Fibroblast of lung (primary cell): ENCODE data around the gene WNT3A. TPM values are rescaled to one million over a fixed set of nuclear protein-coding genes. Genes with fewer than 3 reads are reported as not detected.

Experiments used
- DNase-seq, 2 donors: peaks; one replicate each; pipeline versions ENCODE4 v3.0.0 to v3.0.0-alpha.2; 2010; ENCODE audit warnings: low read depth in 2 of 2
- H2AFZ ChIP-seq: 2 replicates; pipeline ENCODE4 v1.5.1; 2012; ENCODE audit warnings: low read length, control low read depth, inconsistent platforms
- H3K27ac ChIP-seq: 2 replicates; pipeline ENCODE4 v1.5.1; 2011; ENCODE audit warnings: low read length, control low read depth; ENCODE audit not compliant: insufficient read depth
- H3K27me3 ChIP-seq: 2 replicates; pipeline ENCODE4 v1.5.1; 2011; ENCODE audit warnings: mild to moderate bottlenecking, low read length; ENCODE audit not compliant: control insufficient read depth, insufficient read depth
- H3K36me3 ChIP-seq: 2 replicates; pipeline ENCODE4 v1.5.1; 2011; ENCODE audit warnings: low read length; ENCODE audit not compliant: control insufficient read depth, insufficient read depth
- H3K4me1 ChIP-seq: 2 replicates; pipeline ENCODE4 v1.5.1; 2011; ENCODE audit warnings: low read length; ENCODE audit not compliant: control insufficient read depth, insufficient read depth; ENCODE audit errors: extremely low read depth
- H3K4me2 ChIP-seq: 2 replicates; pipeline ENCODE4 v1.5.1; 2011; ENCODE audit warnings: low read length, control low read depth; ENCODE audit not compliant: insufficient read depth; ENCODE audit errors: extremely low read depth
- H3K4me3 ChIP-seq, 4 experiments: fragments of 200-600 bp in 1 of 4; sonication (generic) in 1 of 4; replicated peaks in 1 of 4; 2 replicates each; pipeline ENCODE4 v1.5.1; 2011 to 2016; ENCODE audit warnings: low read length in 4 of 4, low read depth in 3 of 4, mild to moderate bottlenecking in 3 of 4, control low read depth in 2 of 4, inconsistent platforms in 1 of 4, mixed read lengths in 1 of 4; ENCODE audit not compliant: insufficient read depth in 1 of 4; ENCODE audit errors: control extremely low read depth in 1 of 4
- H3K79me2 ChIP-seq: 2 replicates; pipeline ENCODE4 v1.5.1; 2012; ENCODE audit warnings: mild to moderate bottlenecking, low read length, inconsistent platforms; ENCODE audit not compliant: control insufficient read depth, insufficient read depth
- H3K9ac ChIP-seq: 2 replicates; pipeline ENCODE4 v1.5.1; 2011; ENCODE audit warnings: mild to moderate bottlenecking, low read length, control low read depth; ENCODE audit not compliant: insufficient read depth
- H3K9me3 ChIP-seq: 2 replicates; pipeline ENCODE4 v1.5.1; 2012; ENCODE audit warnings: low read depth, low read length; ENCODE audit not compliant: control insufficient read depth, insufficient read depth
- H4K20me1 ChIP-seq: 2 replicates; pipeline ENCODE4 v1.5.1; 2011; ENCODE audit warnings: low read length; ENCODE audit not compliant: control insufficient read depth, insufficient read depth; ENCODE audit errors: extremely low read depth
- CTCF ChIP-seq, 2 donors: IDR thresholded peaks in 1 of 2; conservative IDR thresholded peaks in 1 of 2; 1 replicate in 1 of 2; 2 replicates in 1 of 2; pipeline ENCODE4 v1.5.1; 2011 to 2012; ENCODE audit warnings: low read length in 2 of 2, control low read depth in 1 of 2, inconsistent platforms in 1 of 2, low read depth in 1 of 2, mild to moderate bottlenecking in 1 of 2
- EZH2 ChIP-seq: IDR thresholded peaks from 2 replicates; pipeline ENCODE4 v1.5.1; 2012; ENCODE audit warnings: low read length, control low read depth, mild to moderate bottlenecking; ENCODE audit errors: missing control alignments
- polyA plus RNA-seq, 2 donors: library from polyadenylated mRNA; depleted of rRNA in 1 of 2; stranded (reverse) in 1 of 2; unstranded in 1 of 2; fragments of >200 nt; gene quantifications; 2 replicates each; pipeline ENCODE4 v1.2.1, GENCODE V29; 2011 to 2012; ENCODE audit warnings: missing spikeins in 1 of 2
- total RNA-seq: library from RNA; depleted of rRNA; stranded (reverse); fragments of >200 nt; gene quantifications from 2 replicates; pipeline ENCODE4 v1.2.1, GENCODE V29; 2014

The WNT3A gene
- total and polyA plus RNA-seq, 2 donors (not counting 1 experiment from before 2014, with no cell fraction given): not detected

DNA sequence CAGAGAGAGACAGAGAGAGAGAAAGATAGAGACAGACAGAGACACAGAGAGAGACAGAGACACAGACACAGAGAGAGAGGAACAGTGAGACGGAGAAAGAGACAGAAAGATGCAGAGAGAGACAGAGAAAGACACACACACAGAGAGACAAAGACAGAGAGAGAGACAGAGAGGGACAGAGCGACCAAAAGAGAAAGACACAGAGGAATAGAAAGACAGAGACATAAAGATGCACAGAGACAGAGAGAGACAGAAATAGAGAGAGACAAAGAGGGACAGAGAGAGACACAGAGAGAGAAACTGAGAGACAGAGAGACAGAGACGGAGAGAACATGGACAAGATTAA, 16.5 kb downstream of the WNT3A start:
- H4K20me1 ChIP-seq: no peaks in the 10 kb centered on the region
- no peak for DNase-seq
- no peak overlapping the region for H3K27ac ChIP-seq
- H3K27me3 ChIP-seq: peaks cover 3% of the 10 kb centered on the region
- no peak overlapping the region for H3K9ac ChIP-seq
- no peaks in the 10 kb centered on the region for H3K4me1 ChIP-seq
- no peaks in the 10 kb centered on the region for H3K36me3 ChIP-seq
- H3K4me3 ChIP-seq: no peak overlapping the region
- no peak overlapping the region for H3K4me2 ChIP-seq
- H3K9me3 ChIP-seq: no peaks in the 10 kb centered on the region
- no peaks in the 10 kb centered on the region for H3K79me2 ChIP-seq
- H2AFZ ChIP-seq: no peak overlapping the region
- no peak for TF ChIP-seq CTCF (conservative IDR thresholded peaks at IDR 0.05 in 1 of 2, IDR thresholded peaks at IDR 0.05 in 1 of 2; ENCODE audit: low read depth in 1 of 2, low read length in 2 of 2)
- no peak for TF ChIP-seq EZH2

- Histone ChIP-seq H3K9me3 (no peaks in the 10 kb centered on the region), H4K20me1 (no peaks in the 10 kb centered on the region), H3K27me3 (no peaks in the 10 kb centered on the region), H3K4me1 (no peaks in the 10 kb centered on the region), H3K4me2 (no peak overlapping the region), H3K36me3 (no peaks in the 10 kb centered on the region), H3K9ac (no peak overlapping the region), H3K4me3 (no peak overlapping the region), H2AFZ (no peak overlapping the region), H3K27ac (no peak overlapping the region), H3K79me2 (no peaks in the 10 kb centered on the region)
- TF ChIP-seq CTCF (conservative IDR thresholded peaks at IDR 0.05 in 1 of 2, IDR thresholded peaks at IDR 0.05 in 1 of 2; ENCODE audit: low read depth in 1 of 2, low read length in 2 of 2): no peak
- TF ChIP-seq EZH2: no peak
- no peak for DNase-seq
Measured at GRCh38 chr1:228029281-228029680, 22.5 kb downstream of the WNT3A start.

DNA sequence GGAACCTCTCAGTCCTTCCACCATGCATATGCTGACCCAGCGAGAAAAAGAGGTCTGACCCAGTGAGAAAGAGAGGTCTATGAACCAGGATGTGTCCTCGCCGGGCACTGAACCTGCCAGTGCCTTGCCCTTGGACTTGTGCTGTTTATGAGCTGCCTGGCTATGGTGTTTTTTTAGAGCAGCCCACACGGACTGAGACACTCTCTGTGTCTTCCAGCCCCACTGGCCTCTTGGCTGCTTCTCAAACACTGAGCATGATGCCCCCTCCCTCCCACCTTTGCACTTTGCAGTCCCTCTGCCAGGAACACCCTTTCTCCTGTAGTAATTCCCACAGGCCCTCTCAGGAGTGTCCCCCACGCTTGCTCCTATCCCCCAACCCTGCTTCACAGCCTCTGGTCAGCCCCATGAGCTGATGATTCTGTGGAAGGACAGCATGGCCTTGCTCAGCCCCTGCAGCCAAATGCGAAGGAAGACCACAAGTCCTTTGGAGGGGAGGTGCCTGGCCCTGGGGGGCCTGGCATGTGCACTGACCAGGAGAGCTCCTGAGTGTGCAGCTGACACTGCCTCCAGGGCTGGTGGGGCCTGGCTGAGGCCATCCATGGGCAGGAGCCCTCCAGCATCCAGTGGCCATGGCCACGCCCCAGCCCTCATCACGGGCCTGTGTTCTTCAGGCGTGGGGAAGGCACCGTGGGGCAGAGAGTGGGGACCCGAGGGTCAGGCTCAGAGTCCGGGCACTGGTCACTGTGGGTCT, 23.8 kb downstream of the WNT3A start:
- no peaks in the 10 kb centered on the region for H4K20me1 ChIP-seq

More for the DNA sequence above, 23.8 kb downstream of the WNT3A start:
- no peak for TF ChIP-seq CTCF (conservative IDR thresholded peaks at IDR 0.05 in 1 of 2, IDR thresholded peaks at IDR 0.05 in 1 of 2; ENCODE audit: low read depth in 1 of 2, low read length in 2 of 2)
- Histone ChIP-seq H3K4me2 (no peak overlapping the region), H3K27me3 (no peaks in the 10 kb centered on the region), H3K4me1 (no peaks in the 10 kb centered on the region), H2AFZ (no peak overlapping the region), H3K9ac (no peak overlapping the region), H3K27ac (no peak overlapping the region), H3K36me3 (no peaks in the 10 kb centered on the region), H3K9me3 (no peaks in the 10 kb centered on the region), H3K4me3 (no peak overlapping the region), H3K79me2 (no peaks in the 10 kb centered on the region)
- DNase-seq: no peak
